Tibial artery (tissue), 4 donors: ENCODE measurements around the gene METTL15.

ENCODE experiments used
- DNase-seq, 2 donors: peaks; one replicate each; pipeline ENCODE4 v3.0.0-alpha.2; 2019
- H3K27ac ChIP-seq, 2 donors: fragments of 200-600 bp; sonication (generic) in 1 of 2; 1 replicate in 1 of 2; 2 replicates in 1 of 2; pipeline ENCODE4 v1.5.1; 2018 to 2019; ENCODE audit warnings: mild to moderate bottlenecking in 1 of 2
- H3K27me3 ChIP-seq, 2 donors: fragments of 200-600 bp; sonication (generic) in 1 of 2; one replicate each; pipeline versions ENCODE4 v1.5.1 to v1.6.0; 2016 to 2019
- H3K36me3 ChIP-seq, 3 donors: fragments of 200-600 bp; sonication (generic) in 2 of 3; one replicate each; pipeline ENCODE4 v1.5.1; 2016 to 2019; ENCODE audit warnings: mild to moderate bottlenecking in 2 of 3
- H3K4me1 ChIP-seq, 4 donors: fragments of 200-600 bp; sonication (generic) in 2 of 4; 1 replicate in 3 of 4; 2 replicates in 1 of 4; pipeline ENCODE4 v1.5.1; 2016 to 2019
- H3K4me3 ChIP-seq, 2 donors: fragments of 200-600 bp; sonication (generic) in 1 of 2; 1 replicate in 1 of 2; 2 replicates in 1 of 2; pipeline ENCODE4 v1.5.1; 2018 to 2019; ENCODE audit warnings: mild to moderate bottlenecking in 2 of 2
- H3K9me3 ChIP-seq, 3 donors: fragments of 200-600 bp; sonication (generic) in 1 of 3; one replicate each; pipeline ENCODE4 v1.5.1; 2016 to 2019
- CTCF ChIP-seq, 2 experiments: fragments of 200-600 bp in 1 of 2; fragments of 450-650 bp in 1 of 2; IDR thresholded peaks; one replicate each; pipeline ENCODE4 v1.5.1; 2017 to 2019; ENCODE audit warnings: antibody characterized with exemption in 2 of 2, mild to moderate bottlenecking in 1 of 2, moderate library complexity in 1 of 2
- intact Hi-C: fragments of 100-400 bp; cut with DNase I; formaldehyde crosslinking; loops from one replicate; pipeline ENCODE4 v1.15.0; 2023; ENCODE audit warnings: low total_unique reads

Gene METTL15

GRCh38 chr11:28346209-28346608, 238.0 kb downstream of the METTL15 start:
- no peaks in the 10 kb centered on the region for H3K4me1 ChIP-seq
- no peak for TF ChIP-seq CTCF (IDR thresholded peaks at IDR 0.05)
- intact Hi-C loops: no loop called here
- H3K27ac ChIP-seq: no peak overlapping the region
- H3K9me3 ChIP-seq: no peaks in the 10 kb centered on the region
- H3K4me3 ChIP-seq: no peak overlapping the region
- no peaks in the 10 kb centered on the region for H3K36me3 ChIP-seq
- no peaks in the 10 kb centered on the region for H3K27me3 ChIP-seq
- no peak for DNase-seq

- H3K27ac ChIP-seq: no peak overlapping the region
- no peaks in the 10 kb centered on the region for H3K4me1 ChIP-seq
- intact Hi-C loops: no loop called here
- H3K36me3 ChIP-seq: no peaks in the 10 kb centered on the region
- no peak for DNase-seq
- H3K4me3 ChIP-seq: no peak overlapping the region
- TF ChIP-seq CTCF (IDR thresholded peaks at IDR 0.05): no peak
- H3K9me3 ChIP-seq: no peaks in the 10 kb centered on the region
- no peaks in the 10 kb centered on the region for H3K27me3 ChIP-seq
These were observed 238.5 kb downstream of the METTL15 start for GRCh38 chr11:28346721-28347120.

- Histone ChIP-seq H3K9me3 (no peaks in the 10 kb centered on the region), H3K4me3 (no peak overlapping the region), H3K4me1 (no peaks in the 10 kb centered on the region), H3K36me3 (no peaks in the 10 kb centered on the region), H3K27me3 (no peaks in the 10 kb centered on the region), H3K27ac (no peak overlapping the region)
- TF ChIP-seq CTCF (IDR thresholded peaks at IDR 0.05): no peak
- DNase-seq: no peak
- intact Hi-C loops: no loop called here
These were observed 239.2 kb downstream of the METTL15 start for GRCh38 chr11:28347371-28347770.

GRCh38 chr11:28350216-28350615, 242.0 kb downstream of the METTL15 start:
- TF ChIP-seq CTCF (IDR thresholded peaks at IDR 0.05): no peak
- H3K36me3 ChIP-seq: no peaks in the 10 kb centered on the region
- intact Hi-C loops: no loop called here
- no peak for DNase-seq
- no peak overlapping the region for H3K4me3 ChIP-seq
- H3K9me3 ChIP-seq: no peaks in the 10 kb centered on the region
- H3K27ac ChIP-seq: no peak overlapping the region
- H3K4me1 ChIP-seq: no peaks in the 10 kb centered on the region
- no peaks in the 10 kb centered on the region for H3K27me3 ChIP-seq

GRCh38 chr11:28353991-28354390, 245.8 kb downstream of the METTL15 start:
- no peaks in the 10 kb centered on the region for H3K36me3 ChIP-seq
- no peaks in the 10 kb centered on the region for H3K4me1 ChIP-seq
- TF ChIP-seq CTCF (IDR thresholded peaks at IDR 0.05): no peak
- H3K4me3 ChIP-seq: no peak overlapping the region
- no peak for DNase-seq
- no peaks in the 10 kb centered on the region for H3K27me3 ChIP-seq
- intact Hi-C loops: no loop called here
- H3K27ac ChIP-seq: no peak overlapping the region
- no peaks in the 10 kb centered on the region for H3K9me3 ChIP-seq
